ENCODE data around the gene IFIT2.

IFIT2 gene

DNA sequence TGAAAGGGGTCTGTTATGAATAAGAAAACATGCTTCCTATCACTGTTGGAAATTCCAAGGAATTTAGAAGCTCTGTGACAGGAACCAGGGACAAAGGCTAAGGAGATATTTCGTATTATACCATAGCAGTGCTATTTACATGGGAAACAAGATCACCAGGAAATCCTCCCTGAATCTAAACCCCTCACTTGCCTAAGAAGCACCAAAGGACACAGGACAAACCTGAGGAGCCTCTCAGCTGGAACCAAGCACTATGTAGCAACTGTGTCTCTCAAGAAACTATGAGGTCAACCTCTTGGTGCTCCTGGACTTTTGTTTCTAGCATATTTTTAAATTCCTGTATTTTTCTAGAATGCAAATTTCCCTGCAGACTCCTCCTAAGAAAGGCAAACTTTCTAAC lies 55.2 kb downstream of the IFIT2 start:
- TF ChIP-seq, protein P1, sequence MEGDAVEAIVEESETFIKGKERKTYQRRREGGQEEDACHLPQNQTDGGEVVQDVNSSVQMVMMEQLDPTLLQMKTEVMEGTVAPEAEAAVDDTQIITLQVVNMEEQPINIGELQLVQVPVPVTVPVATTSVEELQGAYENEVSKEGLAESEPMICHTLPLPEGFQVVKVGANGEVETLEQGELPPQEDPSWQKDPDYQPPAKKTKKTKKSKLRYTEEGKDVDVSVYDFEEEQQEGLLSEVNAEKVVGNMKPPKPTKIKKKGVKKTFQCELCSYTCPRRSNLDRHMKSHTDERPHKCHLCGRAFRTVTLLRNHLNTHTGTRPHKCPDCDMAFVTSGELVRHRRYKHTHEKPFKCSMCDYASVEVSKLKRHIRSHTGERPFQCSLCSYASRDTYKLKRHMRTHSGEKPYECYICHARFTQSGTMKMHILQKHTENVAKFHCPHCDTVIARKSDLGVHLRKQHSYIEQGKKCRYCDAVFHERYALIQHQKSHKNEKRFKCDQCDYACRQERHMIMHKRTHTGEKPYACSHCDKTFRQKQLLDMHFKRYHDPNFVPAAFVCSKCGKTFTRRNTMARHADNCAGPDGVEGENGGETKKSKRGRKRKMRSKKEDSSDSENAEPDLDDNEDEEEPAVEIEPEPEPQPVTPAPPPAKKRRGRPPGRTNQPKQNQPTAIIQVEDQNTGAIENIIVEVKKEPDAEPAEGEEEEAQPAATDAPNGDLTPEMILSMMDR (conservative IDR thresholded peaks at IDR 0.05; ENCODE audit: low read length): no peak
- TF ChIP-seq EZH2phosphoT487 (IDR thresholded peaks at IDR 0.05; ENCODE audit: borderline replicate concordance): no peak
- Histone ChIP-seq H2AFZ (ENCODE audit: low read length) (no peak overlapping the region), H3K79me2 (ENCODE audit: insufficient read depth, low read length) (no peaks in the 10 kb centered on the region), H4K20me1 (ENCODE audit: insufficient read depth, low read length, poor library complexity, severe bottlenecking) (no peaks in the 10 kb centered on the region), H3K9me3 (ENCODE audit: insufficient read depth, low read depth, low read length) (no peaks in the 10 kb centered on the region), H3K9me2 (replicated peaks; ENCODE audit: low read depth, low read length) (no peaks in the 10 kb centered on the region), H3K27me3 (ENCODE audit: insufficient read depth, low read length, poor library complexity, severe bottlenecking) (no peaks in the 10 kb centered on the region), H3K4me1 (ENCODE audit: insufficient read depth, low read length, poor library complexity, severe bottlenecking) (peaks cover 63% of the 10 kb centered on the region), H3K4me3 (ENCODE audit: low read length, poor library complexity, severe bottlenecking) (peak overlapping the region; percentile 9), H3K36me3 (ENCODE audit: insufficient read depth, low read length) (no peaks in the 10 kb centered on the region), H3K9ac (ENCODE audit: low read depth, low read length, poor library complexity, severe bottlenecking) (peak overlapping the region; percentile 2), H3F3A (ENCODE audit: low read depth) (no peaks in the 10 kb centered on the region; the same call in 1 of the 2 replicates), H3K4me2 (ENCODE audit: low read depth, low read length, poor library complexity, severe bottlenecking) (peak overlapping the region; percentile 51)

- H3K9ac ChIP-seq (ENCODE audit: low read depth, low read length, poor library complexity, severe bottlenecking): no peak overlapping the region
- TF ChIP-seq EZH2phosphoT487 (IDR thresholded peaks at IDR 0.05; ENCODE audit: borderline replicate concordance): peak; percentile 66
- TF ChIP-seq, protein P1 (conservative IDR thresholded peaks at IDR 0.05; ENCODE audit: low read length): no peak
Observed at GRCh38 chr10:89357975-89358374, 56.1 kb downstream of the IFIT2 start.

More at GRCh38 chr10:89357975-89358374, 56.1 kb downstream of the IFIT2 start:
- no peaks in the 10 kb centered on the region for H3K79me2 ChIP-seq (ENCODE audit: insufficient read depth, low read length)
- no peak overlapping the region for H3K4me3 ChIP-seq (ENCODE audit: low read length, poor library complexity, severe bottlenecking)
- no peaks in the 10 kb centered on the region for H3K9me2 ChIP-seq (replicated peaks; ENCODE audit: low read depth, low read length)
- peaks cover 63% of the 10 kb centered on the region for H3K4me1 ChIP-seq (ENCODE audit: insufficient read depth, low read length, poor library complexity, severe bottlenecking)
- H2AFZ ChIP-seq (ENCODE audit: low read length): no peak overlapping the region
- H4K20me1 ChIP-seq (ENCODE audit: insufficient read depth, low read length, poor library complexity, severe bottlenecking): no peaks in the 10 kb centered on the region
- peaks cover 4% of the 10 kb centered on the region; the same call in 1 of the 2 replicates for H3F3A ChIP-seq (ENCODE audit: low read depth)
- H3K36me3 ChIP-seq (ENCODE audit: insufficient read depth, low read length): no peaks in the 10 kb centered on the region
- H3K4me2 ChIP-seq (ENCODE audit: low read depth, low read length, poor library complexity, severe bottlenecking): peak overlapping the region; percentile 51
- H3K27me3 ChIP-seq (ENCODE audit: insufficient read depth, low read length, poor library complexity, severe bottlenecking): no peaks in the 10 kb centered on the region
- H3K9me3 ChIP-seq (ENCODE audit: insufficient read depth, low read depth, low read length): no peaks in the 10 kb centered on the region
